ENCODE measurements around the gene COL11A2.

COL11A2 gene

GRCh38 chr6:33116417-33116816 is 75.8 kb downstream of the COL11A2 start:
- peaks cover 12% of the 10 kb centered on the region for H3K27me3 Mint-ChIP-seq
- no peak overlapping the region for H3K4me3 Mint-ChIP-seq
- peaks cover 10% of the 10 kb centered on the region for H3K36me3 Mint-ChIP-seq
- peak overlapping the region; percentile 74 for H3K27ac Mint-ChIP-seq
- H3K9me3 Mint-ChIP-seq = no peaks in the 10 kb centered on the region
- ATAC-seq = no peak
- H3K4me1 Mint-ChIP-seq = peaks cover 67% of the 10 kb centered on the region

- H3K9me3 Mint-ChIP-seq = no peaks in the 10 kb centered on the region
- peaks cover 67% of the 10 kb centered on the region for H3K4me1 Mint-ChIP-seq
- H3K36me3 Mint-ChIP-seq = peaks cover 10% of the 10 kb centered on the region
- peaks cover 12% of the 10 kb centered on the region for H3K27me3 Mint-ChIP-seq
- peak overlapping the region; percentile 94 for H3K27ac Mint-ChIP-seq
- ATAC-seq = peak; percentile 75
- H3K4me3 Mint-ChIP-seq = peak overlapping the region; percentile 76
Observed at GRCh38 chr6:33114406-33114805, 77.9 kb downstream of the COL11A2 start.

- Mint-ChIP-seq H3K4me3 (peak overlapping the region; percentile 76), H3K4me1 (peaks cover 67% of the 10 kb centered on the region), H3K27ac (peak overlapping the region; percentile 94), H3K9me3 (no peaks in the 10 kb centered on the region), H3K27me3 (peaks cover 12% of the 10 kb centered on the region), H3K36me3 (peaks cover 10% of the 10 kb centered on the region)
- ATAC-seq = no peak
Observed at GRCh38 chr6:33113755-33114154, 78.5 kb downstream of the COL11A2 start.
